HepG2 (cell line): ENCODE results near the gene GBP4.

ENCODE experiments used
- ETV5 ChIP-seq: IDR thresholded peaks from 2 replicates; pipeline ENCODE4 v1.6.1; 2018; ENCODE audit warnings: missing biosample characterization, missing genetic modification reagents, inconsistent platforms, borderline replicate concordance
- PAX8 ChIP-seq: sonication (generic); formaldehyde crosslinking; IDR thresholded peaks from 2 replicates; pipeline ENCODE4 v1.8.0; 2022; ENCODE audit warnings: mild to moderate bottlenecking, missing genetic modification reagents, borderline replicate concordance
- ZNF292 ChIP-seq: sonication (generic); formaldehyde crosslinking; IDR thresholded peaks from 2 replicates; pipeline ENCODE4 v1.8.1; 2022; ENCODE audit warnings: mild to moderate bottlenecking, low read depth, missing genetic modification reagents, borderline replicate concordance
- ZNF335 ChIP-seq: sonication (generic); formaldehyde crosslinking; IDR thresholded peaks from 2 replicates; pipeline ENCODE4 v1.4.0; 2020; ENCODE audit warnings: missing genetic modification reagents
- ZNF530 ChIP-seq: sonication (generic); formaldehyde crosslinking; IDR thresholded peaks from 2 replicates; pipeline ENCODE4 v1.5.0; 2020; ENCODE audit warnings: low read depth, mild to moderate bottlenecking, missing genetic modification reagents
- TF ChIP-seq, protein P1 (sequence below): sonication (generic); formaldehyde crosslinking; conservative IDR thresholded peaks from 2 replicates; pipeline ENCODE4 v1.4.0; 2020; ENCODE audit warnings: missing genetic modification reagents

DNA sequence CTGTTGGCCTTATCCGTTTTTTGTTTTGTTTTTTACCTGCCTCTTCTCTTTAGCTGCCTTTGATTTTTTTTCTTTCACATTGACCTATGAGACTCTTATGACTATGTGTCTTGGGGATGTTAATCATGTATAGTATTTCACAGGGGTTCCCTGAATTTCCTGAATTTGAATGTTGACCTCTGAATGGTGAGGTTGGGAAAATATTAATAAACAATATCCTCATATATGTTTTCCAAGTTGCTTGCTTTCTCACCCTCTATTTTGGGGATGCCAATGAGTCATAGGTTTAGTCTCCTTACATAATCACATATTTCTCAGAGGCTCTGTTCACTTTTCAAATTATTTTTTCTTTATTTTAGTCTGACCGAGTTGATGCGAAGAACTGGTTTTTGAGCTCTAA, 44.3 kb upstream of the GBP4 start:
- no peak for TF ChIP-seq PAX8 (CRISPR knock-in tag)
- TF ChIP-seq ZNF530 (CRISPR knock-in tag) = no peak
- TF ChIP-seq ZNF292 (CRISPR knock-in tag) = no peak
- no peak for TF ChIP-seq ZNF335
- TF ChIP-seq, protein P1, sequence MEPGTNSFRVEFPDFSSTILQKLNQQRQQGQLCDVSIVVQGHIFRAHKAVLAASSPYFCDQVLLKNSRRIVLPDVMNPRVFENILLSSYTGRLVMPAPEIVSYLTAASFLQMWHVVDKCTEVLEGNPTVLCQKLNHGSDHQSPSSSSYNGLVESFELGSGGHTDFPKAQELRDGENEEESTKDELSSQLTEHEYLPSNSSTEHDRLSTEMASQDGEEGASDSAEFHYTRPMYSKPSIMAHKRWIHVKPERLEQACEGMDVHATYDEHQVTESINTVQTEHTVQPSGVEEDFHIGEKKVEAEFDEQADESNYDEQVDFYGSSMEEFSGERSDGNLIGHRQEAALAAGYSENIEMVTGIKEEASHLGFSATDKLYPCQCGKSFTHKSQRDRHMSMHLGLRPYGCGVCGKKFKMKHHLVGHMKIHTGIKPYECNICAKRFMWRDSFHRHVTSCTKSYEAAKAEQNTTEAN (CRISPR knock-in tag) = no peak
- no peak for TF ChIP-seq ETV5
